ENCODE results near the gene PLSCR3.
A peak's percentile ranks its signal among the peaks of the same experiment; 100 is the strongest.

Gene PLSCR3

GRCh38 chr17:7407485-7408251, 13.3 kb upstream of the PLSCR3 start, which contains the start of gene NLGN2:
NLGN2 (plus strand) TSS chr17:7407845; CDS start chr17:7408256, 411 bp downstream.
- no peak for TF ChIP-seq CTCF (IDR thresholded peaks at IDR 0.05; ENCODE audit: low read length, missing control alignments)
- H3K4me3 ChIP-seq (replicated peaks; ENCODE audit: low read depth, low read length) = no peak within 1 kb of the TSS

GRCh38 chr17:7407082-7407481, 12.8 kb upstream of the PLSCR3 start:
- H3K4me3 ChIP-seq (replicated peaks; ENCODE audit: low read depth, low read length) = no peak overlapping the region
- TF ChIP-seq CTCF (IDR thresholded peaks at IDR 0.05; ENCODE audit: low read length, missing control alignments) = no peak
- DNase-seq (ENCODE audit: low read depth) = no peak

More at GRCh38 chr17:7407485-7408251, 13.3 kb upstream of the PLSCR3 start, which contains the start of gene NLGN2:
- no peak for DNase-seq (ENCODE audit: low read depth)

- TF ChIP-seq CTCF (IDR thresholded peaks at IDR 0.05; ENCODE audit: low read length, missing control alignments) = no peak
- peak overlapping the region; percentile 68 for H3K4me3 ChIP-seq (replicated peaks; ENCODE audit: low read depth, low read length)
- DNase-seq (ENCODE audit: low read depth) = no peak
These were observed 12.0 kb upstream of the PLSCR3 start for GRCh38 chr17:7406235-7406825.

GRCh38 chr17:7405350-7406234, 11.3 kb upstream of the PLSCR3 start:
- no peak for DNase-seq (ENCODE audit: low read depth)
- H3K4me3 ChIP-seq (replicated peaks; ENCODE audit: low read depth, low read length) = peak overlapping the region; percentile 68
- TF ChIP-seq CTCF (IDR thresholded peaks at IDR 0.05; ENCODE audit: low read length, missing control alignments) = no peak

- TF ChIP-seq CTCF (IDR thresholded peaks at IDR 0.05; ENCODE audit: low read length, missing control alignments) = no peak
- peak; percentile 20 for DNase-seq (ENCODE audit: low read depth)
- peak overlapping the region; percentile 68 for H3K4me3 ChIP-seq (replicated peaks; ENCODE audit: low read depth, low read length)
These were observed 10.5 kb upstream of the PLSCR3 start for GRCh38 chr17:7404737-7405349.

- TF ChIP-seq CTCF (IDR thresholded peaks at IDR 0.05; ENCODE audit: low read length, missing control alignments) = no peak
- peak; percentile 99 for DNase-seq (ENCODE audit: low read depth)
- peak within 1 kb of the TSS; percentile 73 for H3K4me3 ChIP-seq (replicated peaks; ENCODE audit: low read depth, low read length)
These were observed 9.8 kb upstream of the PLSCR3 start, which contains the start of gene TMEM256 for GRCh38 chr17:7403977-7404736. TMEM256 (minus strand) TSS chr17:7404097; CDS start chr17:7404084, 13 bp downstream.
